HG02852 (cell line): ENCODE measurements around the gene CASD1.
A peak's percentile ranks its signal among the peaks of the same experiment; 100 is the strongest.

Experiments
- ATAC-seq: cut with Tn5 transposase; IDR thresholded peaks from one replicate; pipeline ENCODE4 v1.9.1; 2021; ENCODE audit warnings: mild to moderate bottlenecking, moderate library complexity; ENCODE audit not compliant: unreplicated experiment

CASD1 gene

GRCh38 chr7:94579470-94579869 lies 69.9 kb downstream of the CASD1 start:
- ATAC-seq, result no peak

GRCh38 chr7:94580601-94581000 lies 71.0 kb downstream of the CASD1 start:
- ATAC-seq, result no peak

- ATAC-seq, result no peak
Measured at GRCh38 chr7:94584113-94584512, 74.5 kb downstream of the CASD1 start.

GRCh38 chr7:94588075-94588474 lies 78.5 kb downstream of the CASD1 start:
- ATAC-seq, result no peak

GRCh38 chr7:94590526-94591162 lies 81.0 kb downstream of the CASD1 start:
- peak; percentile 54 for ATAC-seq

- peak; percentile 72 for ATAC-seq
Measured at GRCh38 chr7:94591176-94591575, 81.6 kb downstream of the CASD1 start.

GRCh38 chr7:94594882-94595281 lies 85.3 kb downstream of the CASD1 start:
- ATAC-seq, result no peak

- no peak for ATAC-seq
Measured at GRCh38 chr7:94595717-94596116, 86.1 kb downstream of the CASD1 start.

GRCh38 chr7:94600267-94600666 lies 90.7 kb downstream of the CASD1 start:
- ATAC-seq, result no peak

GRCh38 chr7:94602181-94602580 lies 92.6 kb downstream of the CASD1 start:
- ATAC-seq, result no peak

- peak; percentile 84 for ATAC-seq
Measured at GRCh38 chr7:94605031-94605430, 95.4 kb downstream of the CASD1 start.
